ENCODE measurements around the gene SNX20.

The SNX20 gene, protein sequence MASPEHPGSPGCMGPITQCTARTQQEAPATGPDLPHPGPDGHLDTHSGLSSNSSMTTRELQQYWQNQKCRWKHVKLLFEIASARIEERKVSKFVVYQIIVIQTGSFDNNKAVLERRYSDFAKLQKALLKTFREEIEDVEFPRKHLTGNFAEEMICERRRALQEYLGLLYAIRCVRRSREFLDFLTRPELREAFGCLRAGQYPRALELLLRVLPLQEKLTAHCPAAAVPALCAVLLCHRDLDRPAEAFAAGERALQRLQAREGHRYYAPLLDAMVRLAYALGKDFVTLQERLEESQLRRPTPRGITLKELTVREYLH

DNA sequence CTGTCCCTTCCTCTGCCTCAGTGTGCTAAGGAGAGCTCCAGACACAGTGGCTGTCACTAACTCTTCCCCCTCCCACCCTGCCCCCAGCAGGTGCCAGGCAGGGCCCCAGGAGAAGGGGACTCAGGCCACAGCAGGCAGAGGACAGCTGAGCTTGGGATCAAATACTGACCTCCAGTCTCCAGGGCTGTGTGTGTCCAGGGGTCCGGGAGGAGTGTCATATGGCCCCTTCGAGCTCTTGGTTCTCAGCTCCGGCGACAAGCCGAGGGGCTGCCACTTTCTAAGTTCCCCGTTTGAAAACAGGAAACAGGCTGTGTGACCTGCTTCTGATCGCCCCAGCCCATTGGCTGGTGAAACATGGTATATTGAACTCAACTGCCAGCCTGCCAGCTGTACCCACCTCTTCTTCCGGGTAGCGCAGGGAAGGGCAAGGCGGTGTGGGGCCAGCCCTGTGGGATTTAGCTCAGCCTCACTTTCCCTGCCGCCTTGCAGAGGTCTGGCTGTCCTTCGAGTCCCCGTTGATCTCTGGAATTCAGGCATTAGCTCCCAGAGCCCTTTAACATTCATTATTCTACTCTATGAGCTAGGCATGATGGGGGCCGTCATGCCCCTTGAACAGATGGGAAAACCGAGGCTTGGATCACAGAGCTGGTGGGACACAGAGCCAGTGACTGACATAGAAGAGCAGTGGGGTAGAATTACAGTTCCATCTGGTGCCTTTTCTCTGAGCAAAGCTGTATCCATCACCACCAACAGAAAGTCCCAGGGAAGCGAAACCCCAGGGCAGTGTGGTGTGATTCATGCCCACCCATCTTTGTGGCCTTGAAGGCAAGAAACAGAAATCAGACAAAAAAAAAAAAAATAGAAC lies at the start of gene SNX20:
TSS of gene SNX20 (minus strand) at position 292 of the 865 bp plus-strand sequence. CDS start 3,786 bp downstream, outside the sequence.
- no peak for DNase-seq

- no peak for DNase-seq
These were observed 43.2 kb upstream of the SNX20 start for GRCh38 chr16:50724306-50724705.

DNA sequence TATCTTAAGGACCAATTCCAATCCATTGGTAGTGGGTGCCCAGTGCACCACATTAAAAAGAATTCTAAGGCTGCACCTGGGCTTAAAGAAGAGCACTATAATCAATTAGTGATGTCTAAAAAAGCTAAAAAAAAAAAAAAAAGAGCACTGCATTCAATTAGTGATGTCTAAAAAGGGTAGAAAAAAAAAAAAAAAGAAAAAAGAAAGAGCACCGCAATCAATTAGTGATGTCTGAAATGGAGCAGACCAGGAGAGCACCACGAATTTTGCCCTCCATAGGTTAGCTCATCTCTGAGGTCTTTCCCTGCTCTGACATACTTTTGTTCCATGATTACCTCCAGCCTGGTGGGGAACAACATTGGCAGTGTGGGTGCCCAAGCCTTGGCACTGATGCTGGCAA lies 41.8 kb upstream of the SNX20 start:
- DNase-seq, result no peak

DNA sequence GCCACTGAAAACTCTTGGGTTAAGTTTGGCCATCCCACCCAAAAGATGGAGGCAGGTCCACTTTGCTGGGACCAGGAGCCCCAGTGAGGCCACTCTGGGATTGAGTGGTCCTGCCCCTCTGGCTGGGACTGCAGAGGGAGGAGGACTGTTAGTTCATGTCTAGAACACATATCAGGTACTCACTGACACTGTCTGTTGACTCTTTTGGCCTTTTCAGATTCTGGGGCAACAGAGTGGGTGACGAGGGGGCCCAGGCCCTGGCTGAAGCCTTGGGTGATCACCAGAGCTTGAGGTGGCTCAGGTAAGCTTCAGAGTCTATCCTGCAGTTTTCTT lies 41.3 kb upstream of the SNX20 start:
- no peak for DNase-seq

DNA sequence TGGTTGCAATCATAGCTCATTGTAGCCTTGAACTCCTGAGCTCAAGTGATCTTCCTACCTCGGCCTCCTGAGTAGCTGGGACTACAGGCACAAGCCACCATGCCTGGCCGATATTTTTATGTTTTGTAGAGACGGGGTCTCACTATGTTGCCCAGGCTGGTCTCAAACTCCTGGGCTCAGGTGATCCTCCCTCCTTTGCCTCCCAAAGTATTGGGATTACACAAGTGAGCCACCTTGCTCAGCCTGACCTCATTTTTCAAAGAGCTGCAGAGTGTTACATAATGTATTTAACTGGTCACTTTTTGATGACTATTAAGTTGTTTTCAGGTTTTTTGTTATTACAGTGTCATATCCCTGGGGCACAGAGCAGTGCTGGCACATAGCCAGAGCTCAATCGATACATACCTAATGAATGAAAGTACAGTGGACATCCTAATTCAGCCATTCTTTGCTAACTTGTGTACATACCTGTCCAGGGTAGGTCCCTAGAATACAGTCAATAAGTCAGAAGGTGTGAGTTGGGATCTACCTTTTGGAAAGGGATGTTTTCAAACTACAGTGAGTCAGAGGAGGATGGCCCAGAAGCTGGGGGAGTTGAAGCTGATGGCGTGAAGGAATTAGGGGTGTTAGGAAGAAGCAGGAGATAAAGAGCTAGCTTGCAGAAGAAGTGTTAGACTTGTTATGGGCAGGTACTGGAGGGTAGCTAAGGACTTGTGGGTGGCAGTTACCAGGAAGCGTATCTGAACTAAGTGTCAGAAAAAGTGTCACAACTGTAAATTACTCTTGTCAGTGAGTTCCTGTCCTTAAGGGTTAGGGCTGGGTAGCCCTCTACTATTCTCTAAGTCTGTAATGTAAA lies 40.7 kb upstream of the SNX20 start:
- no peak for DNase-seq

- DNase-seq, result no peak
These were observed 38.6 kb upstream of the SNX20 start for GRCh38 chr16:50719401-50720337.

DNA sequence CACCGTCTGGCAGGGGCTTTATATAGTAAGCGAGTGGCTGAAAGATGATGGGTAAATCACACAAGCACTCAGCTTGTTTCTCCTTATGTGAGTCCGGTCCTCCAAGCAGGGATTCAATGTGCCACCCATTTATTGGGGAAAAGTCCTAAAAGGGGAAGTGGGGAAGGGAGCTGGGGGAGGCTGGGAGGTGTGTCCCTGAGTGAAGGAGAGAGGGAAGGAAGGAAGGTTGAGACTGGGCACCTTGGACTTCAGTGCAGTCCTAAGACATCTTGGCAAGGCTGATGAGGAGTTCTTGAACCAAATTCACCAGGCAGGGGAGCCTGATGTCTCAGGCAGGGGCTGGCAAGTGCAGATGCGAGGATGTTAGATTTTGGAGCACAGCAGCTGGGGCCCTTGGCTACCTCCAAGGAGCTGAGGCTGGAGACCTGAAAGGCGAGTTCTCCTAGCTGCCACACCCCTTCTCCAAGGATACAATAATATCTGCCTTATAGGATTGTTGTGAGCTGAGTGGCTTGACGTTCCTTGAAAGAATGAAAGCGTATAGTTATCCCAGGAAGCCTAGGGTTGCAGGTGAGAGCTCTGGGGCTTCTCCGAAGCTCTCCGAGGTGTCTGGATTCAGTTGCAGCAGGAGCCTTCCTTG lies 37.8 kb upstream of the SNX20 start:
- DNase-seq, result no peak

DNA sequence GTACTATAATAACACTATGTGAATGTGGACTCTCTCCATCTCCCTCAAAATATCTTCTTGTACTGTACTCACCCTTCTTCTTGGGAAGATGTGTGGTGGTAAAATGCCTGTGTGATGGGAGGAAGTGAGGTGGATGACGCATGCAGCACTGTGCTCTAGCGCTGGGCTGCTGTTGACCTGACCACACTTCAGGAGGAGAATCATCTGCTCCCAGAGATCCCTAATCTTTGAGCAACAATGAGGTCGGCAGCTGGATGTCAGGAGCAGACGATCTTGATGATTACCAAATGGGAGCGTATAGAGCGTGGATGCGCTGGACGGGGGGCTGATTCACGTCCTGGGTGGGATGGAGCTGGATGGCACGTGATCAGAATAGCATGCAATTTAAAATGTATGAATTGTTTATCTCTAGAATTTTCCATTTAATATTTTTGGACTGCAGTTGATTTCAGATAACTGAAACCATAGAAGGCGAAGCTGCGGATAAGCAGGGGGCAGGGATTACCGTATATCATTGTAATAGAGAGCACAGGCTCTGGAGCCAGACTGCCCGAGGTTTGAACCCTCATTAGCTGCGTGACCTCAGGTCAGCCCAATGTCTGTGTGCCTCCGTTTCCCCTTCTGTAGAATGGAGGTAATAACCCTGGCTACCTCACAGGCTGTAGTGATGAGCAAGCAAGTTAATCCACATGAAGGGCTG lies 37.1 kb upstream of the SNX20 start:
- DNase-seq, result no peak

DNA sequence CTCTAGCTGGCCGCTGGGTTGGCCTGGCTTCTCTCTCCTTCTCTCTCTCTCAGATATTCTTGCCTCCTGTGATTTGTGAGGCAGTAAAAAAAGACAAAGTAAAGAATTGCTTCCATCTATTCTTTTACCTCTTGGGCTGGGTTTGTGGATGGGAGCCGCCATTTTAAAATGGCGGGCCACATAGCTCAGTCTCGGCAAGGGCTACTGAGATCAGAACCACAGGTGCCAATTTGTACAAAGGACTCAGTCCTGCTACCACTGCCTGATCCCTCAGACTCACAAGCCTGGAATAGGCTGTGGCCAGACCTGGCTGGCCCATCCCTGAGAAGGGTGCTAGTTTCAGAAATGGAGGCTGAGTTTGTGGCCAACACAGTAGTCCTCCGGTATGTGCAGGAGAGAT lies 36.4 kb upstream of the SNX20 start:
- no peak for DNase-seq

DNA sequence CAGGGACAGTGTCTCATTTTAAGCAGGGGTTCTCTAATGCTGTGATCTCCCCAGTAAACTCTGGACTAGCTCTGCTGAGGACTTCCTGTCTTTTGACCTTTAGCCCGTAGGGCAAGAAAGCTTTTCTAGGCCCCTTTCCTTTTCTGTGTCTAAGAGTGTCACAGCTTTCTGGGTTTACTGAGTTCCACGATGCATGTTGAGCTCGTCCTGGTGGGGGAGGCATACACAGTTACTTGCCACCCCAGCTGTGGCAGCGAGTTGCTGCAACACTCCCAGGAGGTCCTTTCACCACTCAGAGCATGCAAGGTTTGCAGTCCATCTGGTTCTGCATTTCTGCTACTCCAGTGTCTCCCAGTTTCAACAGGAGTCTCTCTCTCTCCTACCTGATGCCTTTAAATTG lies 36.0 kb upstream of the SNX20 start:
- DNase-seq, result no peak

- DNase-seq, result no peak
These were observed 31.8 kb upstream of the SNX20 start for GRCh38 chr16:50712956-50713355.

DNA sequence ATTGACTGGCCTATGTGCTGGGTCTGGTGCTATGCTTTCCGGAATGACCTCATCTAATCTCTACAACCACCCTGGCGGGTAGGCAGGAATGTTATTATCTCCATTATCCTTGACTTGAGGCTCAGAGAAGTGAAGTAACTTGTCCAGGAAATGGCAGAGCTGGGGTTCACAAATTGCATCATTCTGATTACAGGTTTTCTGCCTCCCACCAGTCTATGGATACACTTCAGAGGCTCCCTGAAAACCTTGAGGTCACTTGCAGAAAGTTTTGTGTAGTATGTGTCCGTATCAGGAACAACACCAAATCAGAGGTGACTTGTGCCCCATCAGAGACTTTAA lies 31.4 kb upstream of the SNX20 start:
- no peak for DNase-seq

- no peak for DNase-seq
These were observed 30.9 kb upstream of the SNX20 start for GRCh38 chr16:50711862-50712559.

DNA sequence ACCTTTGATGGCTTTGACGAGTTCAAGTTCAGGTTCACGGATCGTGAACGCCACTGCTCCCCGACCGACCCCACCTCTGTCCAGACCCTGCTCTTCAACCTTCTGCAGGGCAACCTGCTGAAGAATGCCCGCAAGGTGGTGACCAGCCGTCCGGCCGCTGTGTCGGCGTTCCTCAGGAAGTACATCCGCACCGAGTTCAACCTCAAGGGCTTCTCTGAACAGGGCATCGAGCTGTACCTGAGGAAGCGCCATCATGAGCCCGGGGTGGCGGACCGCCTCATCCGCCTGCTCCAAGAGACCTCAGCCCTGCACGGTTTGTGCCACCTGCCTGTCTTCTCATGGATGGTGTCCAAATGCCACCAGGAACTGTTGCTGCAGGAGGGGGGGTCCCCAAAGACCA lies 29.9 kb upstream of the SNX20 start:
- DNase-seq, result no peak

DNA sequence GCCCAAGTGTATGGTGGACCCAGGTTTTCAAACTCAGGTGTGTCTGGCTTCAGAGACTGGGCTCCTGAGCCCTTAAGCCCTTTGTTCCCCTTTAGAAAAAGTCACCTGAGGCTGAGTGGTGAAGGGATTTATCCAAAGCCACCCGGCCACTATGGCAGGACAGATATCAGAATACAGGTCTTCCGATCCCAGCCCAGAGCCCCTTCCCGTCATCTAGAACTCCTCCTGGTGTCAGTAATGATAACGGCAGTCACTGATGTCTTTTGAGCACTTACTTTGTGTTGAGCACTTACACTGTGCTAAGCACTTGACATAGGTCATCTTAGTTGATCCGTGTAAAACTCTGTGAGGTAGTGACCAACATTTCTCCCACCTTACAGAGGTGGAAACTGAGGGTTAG lies 28.9 kb upstream of the SNX20 start:
- no peak for DNase-seq

DNA sequence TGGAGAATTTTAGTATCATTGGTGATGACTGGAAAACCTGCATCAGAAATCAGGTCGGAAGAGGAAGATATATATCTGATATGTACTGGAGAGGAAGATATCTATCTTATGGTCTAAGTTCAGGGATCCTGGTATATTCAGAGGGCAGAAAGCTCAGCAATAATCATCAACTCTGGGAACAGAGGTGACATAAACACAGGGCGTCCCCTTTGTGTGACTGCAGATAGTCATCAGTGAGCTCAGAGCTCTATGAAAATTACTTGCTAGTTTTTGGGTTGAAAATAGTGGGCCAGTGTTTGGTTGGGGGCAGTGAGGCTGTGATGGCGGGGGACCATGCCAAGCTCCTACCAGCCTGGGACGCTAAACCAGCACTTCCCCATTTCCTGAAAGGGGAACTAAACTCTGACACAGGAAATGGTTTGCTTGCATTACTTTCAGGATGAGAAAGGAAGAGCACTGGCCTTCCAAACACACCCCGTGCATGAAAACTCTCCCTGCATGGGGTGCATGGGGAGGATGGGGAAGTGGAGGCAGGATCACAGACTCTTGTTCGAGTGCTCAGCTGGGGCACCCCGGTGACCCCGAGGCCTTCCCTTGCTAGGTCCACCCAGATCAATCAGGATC lies 28.1 kb upstream of the SNX20 start:
- no peak for DNase-seq

DNA sequence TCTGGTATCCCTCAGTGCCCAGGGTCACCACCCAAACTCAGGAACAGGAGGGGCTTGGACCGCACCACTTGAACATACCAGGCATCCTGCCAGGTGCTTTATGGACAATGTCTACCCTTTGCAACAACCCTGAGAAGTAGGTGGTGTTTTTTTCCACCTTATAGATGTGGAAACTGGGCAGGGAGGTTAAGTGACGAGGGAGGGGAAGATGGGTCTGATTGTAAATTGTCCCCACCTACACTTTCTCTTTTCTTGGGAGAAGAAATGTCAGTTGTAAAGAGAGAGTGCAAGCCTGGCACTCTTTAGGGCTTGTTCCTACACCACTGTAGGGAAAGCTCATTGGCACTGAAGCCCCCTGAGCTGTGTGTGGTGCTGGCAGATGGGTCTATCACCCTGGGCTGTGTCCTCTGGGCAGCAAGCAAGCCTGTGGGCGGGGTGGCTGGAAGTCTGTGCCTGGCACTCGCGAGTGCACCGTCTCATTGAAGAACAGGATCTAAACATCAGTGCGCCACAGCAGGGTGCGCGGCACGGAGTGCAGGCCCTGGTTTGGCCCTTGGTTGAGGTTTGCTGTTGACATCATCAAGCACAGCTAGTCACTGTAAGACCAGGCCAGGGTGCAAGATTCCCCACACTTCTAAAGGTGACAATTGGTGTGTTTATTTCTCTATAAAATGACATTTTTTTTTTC lies 27.4 kb upstream of the SNX20 start:
- DNase-seq, result no peak

GRCh38 chr16:50706250-50706649 lies 25.1 kb upstream of the SNX20 start:
- DNase-seq, result no peak

DNA sequence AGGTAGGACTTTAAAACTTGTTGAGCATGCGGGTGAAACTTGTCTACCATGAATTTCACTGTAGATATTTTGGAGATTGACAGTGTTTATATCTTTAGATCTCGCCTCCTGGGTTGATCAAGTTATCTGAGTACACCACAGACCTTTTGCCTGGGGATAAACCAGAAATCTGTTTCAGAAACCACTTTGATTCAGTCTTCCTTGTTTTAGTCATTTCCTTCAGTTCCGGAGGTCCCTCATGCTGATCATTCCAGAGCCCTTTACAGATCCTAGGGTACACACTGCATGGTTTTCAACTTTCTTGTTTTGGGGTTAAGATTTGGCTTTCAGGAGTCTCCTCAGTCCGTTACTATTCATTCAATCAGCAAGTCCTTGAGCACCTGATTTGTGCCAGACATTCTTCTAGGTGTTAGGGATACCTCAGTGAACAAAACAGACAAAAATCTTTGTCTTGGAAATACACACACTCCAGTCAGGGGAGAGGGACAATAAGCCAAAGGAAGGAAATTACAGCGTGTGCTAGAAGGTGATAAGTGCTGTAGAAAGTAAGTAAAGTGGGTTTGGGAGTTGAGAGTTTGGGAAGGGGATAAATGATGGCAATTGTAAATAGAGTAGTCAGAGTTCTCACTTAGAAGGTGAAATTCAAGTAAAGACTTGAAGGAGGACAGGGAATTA lies 24.5 kb upstream of the SNX20 start:
- no peak for DNase-seq
